Measurements from ENCODE around the gene STC2.

STC2 gene

GRCh38 chr5:173312821-173313220 lies 15.4 kb downstream of the STC2 start:
- DNase-seq (ENCODE audit: low read depth): no peak
- no peak overlapping the region for H3K4me3 ChIP-seq (ENCODE audit: low read depth, low read length)
- TF ChIP-seq CTCF (conservative IDR thresholded peaks at IDR 0.05; ENCODE audit: low read depth, low read length): no peak

- no peak for DNase-seq (ENCODE audit: low read depth)
- TF ChIP-seq CTCF (conservative IDR thresholded peaks at IDR 0.05; ENCODE audit: low read depth, low read length): no peak
- H3K4me3 ChIP-seq (ENCODE audit: low read depth, low read length): no peak overlapping the region
Observed at GRCh38 chr5:173311818-173312585, 16.2 kb downstream of the STC2 start.

GRCh38 chr5:173310861-173311785 lies 17.1 kb downstream of the STC2 start:
- DNase-seq (ENCODE audit: low read depth): no peak
- H3K4me3 ChIP-seq (ENCODE audit: low read depth, low read length): no peak overlapping the region
- TF ChIP-seq CTCF (conservative IDR thresholded peaks at IDR 0.05; ENCODE audit: low read depth, low read length): no peak

GRCh38 chr5:173310218-173310769 lies 17.9 kb downstream of the STC2 start:
- DNase-seq (ENCODE audit: low read depth): no peak

GRCh38 chr5:173309731-173310130 lies 18.5 kb downstream of the STC2 start:
- TF ChIP-seq CTCF (conservative IDR thresholded peaks at IDR 0.05; ENCODE audit: low read depth, low read length): no peak
- no peak for DNase-seq (ENCODE audit: low read depth)
- no peak overlapping the region for H3K4me3 ChIP-seq (ENCODE audit: low read depth, low read length)

More at GRCh38 chr5:173310218-173310769, 17.9 kb downstream of the STC2 start:
- TF ChIP-seq CTCF (conservative IDR thresholded peaks at IDR 0.05; ENCODE audit: low read depth, low read length): no peak
- H3K4me3 ChIP-seq (ENCODE audit: low read depth, low read length): no peak overlapping the region

GRCh38 chr5:173308226-173308625 lies 20.0 kb downstream of the STC2 start:
- no peak for DNase-seq (ENCODE audit: low read depth)
- no peak for TF ChIP-seq CTCF (conservative IDR thresholded peaks at IDR 0.05; ENCODE audit: low read depth, low read length)
- no peak overlapping the region for H3K4me3 ChIP-seq (ENCODE audit: low read depth, low read length)

Measured in choroid plexus epithelial cell (primary cell).